ENCODE data around the gene C2orf72. TPM values are rescaled to one million over a fixed set of nuclear protein-coding genes. Genes with fewer than 3 reads are reported as not detected.
"Not testable (repeated sequence)": the region's sequence is repeated elsewhere in the genome, so short reads cannot be mapped to it uniquely, and the experiment has no call there.

C2orf72 gene
- total RNA-seq, 1 donor from 2014 or later: 0.25 TPM

DNA sequence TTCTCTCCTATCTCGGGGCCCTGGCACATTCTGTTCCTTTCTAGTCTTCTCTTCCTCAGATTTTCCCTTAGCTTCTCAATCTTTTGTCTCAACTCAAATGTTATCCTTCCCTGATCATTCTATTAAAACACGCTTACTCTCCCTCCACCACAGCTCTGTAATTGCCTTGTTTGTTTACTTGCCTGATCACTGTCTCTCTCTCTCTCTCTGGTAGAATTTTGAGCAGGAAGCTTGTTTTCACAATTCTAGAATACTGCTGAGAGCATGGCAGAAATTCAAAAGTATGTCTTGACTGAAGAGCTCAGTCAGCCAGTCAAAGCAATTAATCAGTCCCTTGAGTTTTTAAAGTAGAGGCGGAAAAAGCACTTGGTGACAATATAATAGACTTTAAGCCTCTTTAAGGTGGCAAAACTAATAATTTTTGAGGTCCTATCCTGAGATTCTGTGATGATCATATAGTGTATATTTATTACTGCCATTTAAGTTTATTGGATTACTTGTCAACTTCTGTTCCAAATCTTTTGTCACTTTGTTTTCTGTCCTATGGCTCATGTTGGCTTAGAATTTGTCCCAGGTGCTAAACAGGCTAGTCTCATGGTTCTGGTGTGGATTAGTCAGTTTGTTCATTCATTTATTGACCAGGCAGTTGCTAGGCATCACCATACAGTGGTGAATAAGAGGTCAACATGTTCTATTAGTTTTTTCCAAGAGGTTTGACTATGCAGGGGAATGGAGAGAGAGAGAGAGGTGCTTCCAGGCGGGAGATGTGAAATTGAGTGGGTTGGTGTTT is 21.6 kb downstream of the C2orf72 start:
- Histone ChIP-seq H3K27me3 (no peaks in the 10 kb centered on the region), H3K4me1 (peaks cover 29% of the 10 kb centered on the region), H3K9me3 (no peaks in the 10 kb centered on the region), H3K27ac (no peak overlapping the region), H3K4me3 (no peak overlapping the region), H3K36me3 (peaks cover 0 to 19% of the 10 kb centered on the region in 2 donors)
- intact Hi-C loops (cut with DNase I): no loop called here
- DNase-seq (ENCODE audit: extremely low spot score in 2 of 2): no peak
- TF ChIP-seq POLR2AphosphoS5 (IDR thresholded peaks at IDR 0.05; ENCODE audit: insufficient read depth in 1 of 2, low read depth in 1 of 2) (no peak), POLR2A (IDR thresholded peaks at IDR 0.05) (no peak)
- TF ChIP-seq, protein P1, sequence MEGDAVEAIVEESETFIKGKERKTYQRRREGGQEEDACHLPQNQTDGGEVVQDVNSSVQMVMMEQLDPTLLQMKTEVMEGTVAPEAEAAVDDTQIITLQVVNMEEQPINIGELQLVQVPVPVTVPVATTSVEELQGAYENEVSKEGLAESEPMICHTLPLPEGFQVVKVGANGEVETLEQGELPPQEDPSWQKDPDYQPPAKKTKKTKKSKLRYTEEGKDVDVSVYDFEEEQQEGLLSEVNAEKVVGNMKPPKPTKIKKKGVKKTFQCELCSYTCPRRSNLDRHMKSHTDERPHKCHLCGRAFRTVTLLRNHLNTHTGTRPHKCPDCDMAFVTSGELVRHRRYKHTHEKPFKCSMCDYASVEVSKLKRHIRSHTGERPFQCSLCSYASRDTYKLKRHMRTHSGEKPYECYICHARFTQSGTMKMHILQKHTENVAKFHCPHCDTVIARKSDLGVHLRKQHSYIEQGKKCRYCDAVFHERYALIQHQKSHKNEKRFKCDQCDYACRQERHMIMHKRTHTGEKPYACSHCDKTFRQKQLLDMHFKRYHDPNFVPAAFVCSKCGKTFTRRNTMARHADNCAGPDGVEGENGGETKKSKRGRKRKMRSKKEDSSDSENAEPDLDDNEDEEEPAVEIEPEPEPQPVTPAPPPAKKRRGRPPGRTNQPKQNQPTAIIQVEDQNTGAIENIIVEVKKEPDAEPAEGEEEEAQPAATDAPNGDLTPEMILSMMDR (IDR thresholded peaks at IDR 0.05): no peak

DNA sequence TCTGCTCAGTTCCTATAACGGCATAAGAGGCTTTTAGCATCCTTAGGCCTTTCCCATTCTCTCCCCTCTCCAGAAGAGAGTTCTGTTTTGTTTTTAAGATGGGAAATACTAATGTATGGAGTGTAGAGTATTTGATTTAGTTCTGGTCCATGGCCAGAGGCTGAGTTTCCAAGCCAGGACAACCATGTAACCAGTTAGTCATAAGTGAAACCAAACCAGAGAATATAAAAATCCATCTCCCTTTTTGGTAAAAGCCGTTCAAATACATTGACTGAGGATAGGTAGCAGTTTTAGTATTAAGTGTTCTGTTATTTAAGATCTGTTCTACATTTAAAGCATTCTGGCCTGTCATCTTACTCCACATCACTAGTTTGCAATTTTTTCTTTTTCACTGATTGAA is 22.4 kb downstream of the C2orf72 start:
- Histone ChIP-seq H3K27me3 (no peaks in the 10 kb centered on the region), H3K27ac (no peak overlapping the region), H3K4me3 (no peak overlapping the region), H3K4me1 (peaks cover 29% of the 10 kb centered on the region), H3K9me3 (no peaks in the 10 kb centered on the region), H3K36me3 (peaks cover 2 to 25% of the 10 kb centered on the region in 2 donors)
- DNase-seq (ENCODE audit: extremely low spot score in 2 of 2): no peak
- TF ChIP-seq POLR2A (IDR thresholded peaks at IDR 0.05): no peak
- TF ChIP-seq, protein P1 (IDR thresholded peaks at IDR 0.05): no peak
- TF ChIP-seq POLR2AphosphoS5 (IDR thresholded peaks at IDR 0.05; ENCODE audit: insufficient read depth in 1 of 2, low read depth in 1 of 2): no peak
- intact Hi-C loops (cut with DNase I): no loop called here

DNA sequence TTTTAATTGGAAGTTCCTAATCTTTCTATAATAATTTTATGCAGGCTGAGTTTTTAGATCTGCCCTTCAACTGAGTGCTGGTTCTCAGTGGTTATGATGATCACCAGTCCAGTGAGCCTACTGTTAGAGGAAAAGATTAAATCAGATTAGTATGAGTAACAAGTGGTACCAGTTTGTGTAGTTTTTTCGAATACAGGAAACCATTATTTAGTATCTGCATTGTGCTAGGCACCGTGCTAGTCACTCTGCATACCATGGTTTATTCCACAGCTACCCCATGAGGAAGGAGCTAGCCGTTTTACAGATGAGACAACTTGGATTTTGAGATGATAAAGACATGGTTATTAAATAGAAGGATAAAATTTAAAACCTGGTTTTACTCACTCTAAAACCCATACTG is 25.5 kb downstream of the C2orf72 start:
- H3K27me3 ChIP-seq: no peaks in the 10 kb centered on the region
- TF ChIP-seq, protein P1 (IDR thresholded peaks at IDR 0.05): no peak
- TF ChIP-seq POLR2AphosphoS5 (IDR thresholded peaks at IDR 0.05; ENCODE audit: insufficient read depth in 1 of 2, low read depth in 1 of 2) (no peak), POLR2A (IDR thresholded peaks at IDR 0.05) (no peak)
- no peak overlapping the region for H3K4me3 ChIP-seq
- no peak for DNase-seq (ENCODE audit: extremely low spot score in 2 of 2)
- H3K36me3 ChIP-seq: peaks cover 4 to 50% of the 10 kb centered on the region in 2 donors
- intact Hi-C loops (cut with DNase I): no loop called here
- H3K9me3 ChIP-seq: no peaks in the 10 kb centered on the region
- peaks cover 24% of the 10 kb centered on the region for H3K4me1 ChIP-seq
- no peak overlapping the region for H3K27ac ChIP-seq

DNA sequence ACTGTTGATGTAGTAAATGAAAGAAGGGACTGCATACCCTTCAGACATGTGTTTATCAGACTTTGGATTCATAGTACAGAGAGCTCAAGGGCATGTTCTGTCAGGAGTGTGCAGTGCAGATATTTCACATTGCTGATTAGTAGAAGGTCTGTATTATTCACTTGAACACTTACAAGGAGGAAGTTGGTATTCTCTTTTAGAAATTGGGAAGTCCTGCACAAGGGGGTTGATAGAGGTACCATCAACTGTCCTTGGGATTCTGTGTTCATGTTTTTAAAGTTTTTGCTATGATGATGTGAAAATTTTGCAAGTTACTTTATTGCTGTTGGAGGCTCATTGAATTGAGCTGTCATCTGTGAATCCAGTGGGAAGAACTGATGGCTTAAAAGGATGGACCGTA is 26.0 kb downstream of the C2orf72 start:
- H3K4me1 ChIP-seq: peaks cover 18% of the 10 kb centered on the region
- intact Hi-C loops (cut with DNase I): no loop called here
- H3K27me3 ChIP-seq: no peaks in the 10 kb centered on the region
- no peak overlapping the region for H3K27ac ChIP-seq
- H3K9me3 ChIP-seq: no peaks in the 10 kb centered on the region
- DNase-seq (ENCODE audit: extremely low spot score in 2 of 2): no peak
- TF ChIP-seq POLR2AphosphoS5 (IDR thresholded peaks at IDR 0.05; ENCODE audit: insufficient read depth in 1 of 2, low read depth in 1 of 2): no peak
- TF ChIP-seq, protein P1 (IDR thresholded peaks at IDR 0.05): no peak
- TF ChIP-seq POLR2A (IDR thresholded peaks at IDR 0.05): no peak
- peaks cover 4 to 56% of the 10 kb centered on the region in 2 donors for H3K36me3 ChIP-seq
- H3K4me3 ChIP-seq: no peak overlapping the region

DNA sequence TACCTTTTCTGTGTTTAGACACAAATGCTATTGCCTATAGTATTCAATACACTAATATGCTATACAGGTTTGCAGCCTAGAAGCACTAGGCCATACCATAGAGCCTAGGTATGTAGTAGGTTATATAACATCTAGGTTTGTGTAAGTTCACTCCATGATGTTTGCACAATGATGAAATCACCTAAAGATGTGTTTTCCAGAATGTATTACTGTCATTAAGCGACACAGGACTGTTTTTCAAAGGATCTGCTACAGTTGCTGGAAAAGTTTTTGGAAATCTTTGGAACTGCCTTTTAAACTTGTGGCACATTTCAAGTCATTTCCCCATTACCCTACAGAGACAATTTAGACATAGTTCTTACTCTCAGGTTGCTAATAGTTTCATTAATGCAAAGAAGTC is 28.6 kb downstream of the C2orf72 start:
- intact Hi-C loops (cut with DNase I): no loop called here

DNA sequence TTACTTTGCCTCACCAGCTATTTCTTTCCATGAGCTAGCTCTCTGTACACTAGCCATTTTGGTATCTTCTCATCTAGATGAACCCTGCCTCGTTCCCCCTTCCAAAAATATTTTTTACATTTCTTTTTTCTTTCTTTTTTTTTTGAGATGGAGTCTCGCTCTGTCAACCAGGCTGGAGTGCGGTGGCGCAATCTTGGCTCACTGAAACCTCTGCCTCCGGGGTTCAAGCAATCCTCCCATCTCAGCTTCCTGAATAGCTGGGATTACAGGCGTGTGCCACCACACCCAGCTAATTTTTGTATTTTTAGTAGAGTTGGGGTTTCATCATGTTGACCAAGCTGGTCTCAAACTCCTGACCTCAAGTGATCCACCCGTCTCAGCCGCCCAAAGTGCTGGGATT is 30.2 kb downstream of the C2orf72 start:
- H3K27ac ChIP-seq; H3K4me1 ChIP-seq; intact Hi-C loops (cut with DNase I); H3K27me3 ChIP-seq; H3K9me3 ChIP-seq; DNase-seq (ENCODE audit: extremely low spot score in 2 of 2); H3K4me3 ChIP-seq: not testable (repeated sequence)
- peaks cover 4 to 76% of the 10 kb centered on the region in 2 donors for H3K36me3 ChIP-seq

More for the DNA sequence above, 28.6 kb downstream of the C2orf72 start:
- DNase-seq (ENCODE audit: extremely low spot score in 2 of 2): no peak
- no peak overlapping the region for H3K27ac ChIP-seq
- no peaks in the 10 kb centered on the region for H3K27me3 ChIP-seq
- no peaks in the 10 kb centered on the region for H3K4me1 ChIP-seq
- H3K36me3 ChIP-seq: peaks cover 4 to 81% of the 10 kb centered on the region in 2 donors
- TF ChIP-seq POLR2A (IDR thresholded peaks at IDR 0.05): no peak
- TF ChIP-seq, protein P1 (IDR thresholded peaks at IDR 0.05): no peak
- no peak for TF ChIP-seq POLR2AphosphoS5 (IDR thresholded peaks at IDR 0.05; ENCODE audit: insufficient read depth in 1 of 2, low read depth in 1 of 2)
- no peaks in the 10 kb centered on the region for H3K9me3 ChIP-seq
- H3K4me3 ChIP-seq: no peak overlapping the region

All from vagina (tissue), 2 donors.